H9 (cell line): ENCODE data around the gene PHF20. TPM values are rescaled to one million over a fixed set of nuclear protein-coding genes. Genes with fewer than 3 reads are reported as not detected.

Experiments
- DNase-seq: peaks from one replicate; pipeline ENCODE4 v3.0.0-alpha.2; 2017
- H2AFZ ChIP-seq: one replicate; pipeline ENCODE4 v1.6.1; 2013; ENCODE audit warnings: mild to moderate bottlenecking, low read length, control low read depth, moderate library complexity
- H2AK5ac ChIP-seq: 2 replicates; pipeline ENCODE4 v1.6.1; 2013; ENCODE audit warnings: low read length, control low read depth, mixed read lengths; ENCODE audit not compliant: insufficient read length
- H2BK120ac ChIP-seq: one replicate; pipeline ENCODE4 v1.6.1; 2013; ENCODE audit warnings: low read depth, mild to moderate bottlenecking, low read length, control low read depth, inconsistent platforms; ENCODE audit not compliant: poor library complexity, severe bottlenecking
- H2BK12ac ChIP-seq: 2 replicates; pipeline ENCODE4 v1.6.1; 2013; ENCODE audit warnings: low read length, control low read depth, mixed read lengths, low read depth; ENCODE audit not compliant: insufficient read length
- H2BK15ac ChIP-seq: 2 replicates; pipeline ENCODE4 v1.6.1; 2013; ENCODE audit warnings: low read depth, low read length, control low read depth
- H2BK20ac ChIP-seq: one replicate; pipeline ENCODE4 v1.6.1; 2013; ENCODE audit warnings: low read depth, mild to moderate bottlenecking, low read length, control low read depth, inconsistent platforms; ENCODE audit not compliant: poor library complexity, severe bottlenecking
- H2BK5ac ChIP-seq: 2 replicates; pipeline ENCODE4 v1.6.1; 2013; ENCODE audit warnings: low read length, control low read depth, mixed read lengths; ENCODE audit not compliant: insufficient read length
- H3K14ac ChIP-seq: 2 replicates; pipeline ENCODE4 v1.6.1; 2013; ENCODE audit warnings: low read length, control low read depth; ENCODE audit not compliant: insufficient read depth
- H3K18ac ChIP-seq: 2 replicates; pipeline ENCODE4 v1.6.1; 2013; ENCODE audit warnings: low read depth, mild to moderate bottlenecking, mixed read lengths, low read length, control low read depth; ENCODE audit not compliant: insufficient read length
- H3K23ac ChIP-seq: 2 replicates; pipeline ENCODE4 v1.6.1; 2013; ENCODE audit warnings: low read length, control low read depth, mixed read lengths, low read depth; ENCODE audit not compliant: insufficient read length
- H3K23me2 ChIP-seq: 2 replicates; pipeline ENCODE4 v1.6.1; 2013; ENCODE audit warnings: low read depth, mild to moderate bottlenecking, mixed read lengths, low read length, control low read depth; ENCODE audit not compliant: insufficient read length, poor library complexity, severe bottlenecking
- H3K27ac ChIP-seq: 2 replicates; pipeline ENCODE4 v1.5.1; 2013; ENCODE audit warnings: low read length, control low read depth, mixed read lengths, low read depth; ENCODE audit not compliant: insufficient read length
- H3K27me3 ChIP-seq: 2 replicates; pipeline ENCODE4 v1.6.1; 2013; ENCODE audit warnings: low read length, control low read depth, inconsistent platforms; ENCODE audit not compliant: insufficient read depth
- H3K4ac ChIP-seq: 2 replicates; pipeline ENCODE4 v1.6.1; 2013; ENCODE audit warnings: low read depth, mild to moderate bottlenecking, control low read depth, inconsistent platforms, low read length, moderate library complexity
- H3K4me1 ChIP-seq: 2 replicates; pipeline ENCODE4 v1.6.1; 2013; ENCODE audit warnings: low read length, control low read depth, inconsistent platforms; ENCODE audit not compliant: insufficient read depth
- H3K4me2 ChIP-seq: 2 replicates; pipeline ENCODE4 v1.6.1; 2013; ENCODE audit warnings: low read length, control low read depth, mixed read lengths; ENCODE audit not compliant: insufficient read length, insufficient read depth
- H3K56ac ChIP-seq: 2 replicates; pipeline ENCODE4 v1.6.1; 2013; ENCODE audit warnings: low read depth, mild to moderate bottlenecking, mixed read lengths, low read length, control low read depth; ENCODE audit not compliant: insufficient read length
- H3K79me1 ChIP-seq: 2 replicates; pipeline ENCODE4 v1.6.1; 2013; ENCODE audit warnings: low read depth, mild to moderate bottlenecking, moderate library complexity, low read length, control low read depth, inconsistent platforms; ENCODE audit not compliant: insufficient read depth, poor library complexity, severe bottlenecking
- H3K79me2 ChIP-seq: 2 replicates; pipeline ENCODE4 v1.6.1; 2013; ENCODE audit warnings: low read length, control low read depth, inconsistent platforms; ENCODE audit not compliant: insufficient read depth
- H3K9ac ChIP-seq: 2 replicates; pipeline ENCODE4 v1.6.1; 2013; ENCODE audit warnings: low read length, control low read depth, mixed read lengths; ENCODE audit not compliant: insufficient read length; ENCODE audit errors: extremely low read depth
- H3K9me3 ChIP-seq: one replicate; pipeline ENCODE4 v1.6.1; 2013; ENCODE audit warnings: low read depth, low read length, inconsistent platforms; ENCODE audit not compliant: control insufficient read depth
- H3T11ph ChIP-seq: one replicate; pipeline ENCODE4 v1.6.1; 2013; ENCODE audit warnings: mild to moderate bottlenecking, low read length, control low read depth, inconsistent platforms
- H4K20me1 ChIP-seq: one replicate; pipeline ENCODE4 v1.6.1; 2013; ENCODE audit not compliant: control insufficient read depth, insufficient read length, insufficient read depth
- H4K5ac ChIP-seq: 2 replicates; pipeline ENCODE4 v1.6.1; 2013; ENCODE audit warnings: low read depth, mild to moderate bottlenecking, mixed read lengths, low read length, control low read depth; ENCODE audit not compliant: insufficient read length
- H4K8ac ChIP-seq: replicated peaks from 2 replicates; pipeline ENCODE4 v1.6.1; 2013; ENCODE audit warnings: low read length, control low read depth, mixed read lengths, low read depth; ENCODE audit not compliant: insufficient read length
- H4K91ac ChIP-seq: 2 replicates; pipeline ENCODE4 v1.6.1; 2013; ENCODE audit warnings: low read depth, mild to moderate bottlenecking, moderate library complexity, mixed read lengths, low read length, control low read depth; ENCODE audit not compliant: insufficient read length
- H3K27ac Mint-ChIP-seq, 3 experiments: 2 replicates in 2 of 3; 3 replicates in 1 of 3; pipeline ENCODE4 v1.8.0; 2020 to 2021; ENCODE audit warnings: mixed read lengths in 3 of 3, mild to moderate bottlenecking in 1 of 3, moderate library complexity in 1 of 3
- H3K27me3 Mint-ChIP-seq: 2 replicates; pipeline ENCODE4 v1.8.0; 2021; ENCODE audit warnings: low read depth, mild to moderate bottlenecking, moderate library complexity, mixed read lengths
- H3K36me3 Mint-ChIP-seq, 3 experiments: 2 replicates in 2 of 3; 3 replicates in 1 of 3; pipeline ENCODE4 v1.8.0; 2020 to 2021; ENCODE audit warnings: low read depth in 3 of 3, mixed read lengths in 3 of 3; ENCODE audit not compliant: insufficient read depth in 1 of 3
- H3K4me1 Mint-ChIP-seq, 2 experiments: 2 replicates each; pipeline ENCODE4 v1.8.0; 2020; ENCODE audit warnings: mixed read lengths in 2 of 2
- H3K4me3 Mint-ChIP-seq, 2 experiments: 2 replicates in 1 of 2; 3 replicates in 1 of 2; pipeline ENCODE4 v1.8.0; 2020 to 2021; ENCODE audit warnings: mild to moderate bottlenecking in 2 of 2, mixed read lengths in 2 of 2, moderate library complexity in 1 of 2
- H3K9me3 Mint-ChIP-seq, 2 experiments: 2 replicates in 1 of 2; 3 replicates in 1 of 2; pipeline ENCODE4 v1.8.0; 2020; ENCODE audit warnings: mild to moderate bottlenecking in 2 of 2, mixed read lengths in 2 of 2, moderate library complexity in 1 of 2
- WGBS: extraction: QIAGEN DNeasy Blood & Tissue Kit; methylation state at CpG from one replicate; pipeline ENCODE4 v1.1.7; 2013; ENCODE audit warnings: missing lambda C conversion rate, low lambda C conversion rate, mixed read lengths; ENCODE audit not compliant: insufficient read length; ENCODE audit errors: extremely low coverage; 5-methylcytosine and 5-hydroxymethylcytosine counted together
- total RNA-seq: library from RNA; stranded (reverse); gene quantifications from 2 replicates; pipeline ENCODE4 v1.2.1, GENCODE V29; 2021
- TF ChIP-seq, protein P1 (sequence below): fragments of 200-600 bp; sonication (generic); conservative IDR thresholded peaks from 3 replicates; pipeline ENCODE4 v1.8.0; 2021; ENCODE audit warnings: antibody characterized with exemption, mild to moderate bottlenecking

The PHF20 gene
- total RNA-seq, 1 experiment from 2014 or later: 50.3 TPM

DNA sequence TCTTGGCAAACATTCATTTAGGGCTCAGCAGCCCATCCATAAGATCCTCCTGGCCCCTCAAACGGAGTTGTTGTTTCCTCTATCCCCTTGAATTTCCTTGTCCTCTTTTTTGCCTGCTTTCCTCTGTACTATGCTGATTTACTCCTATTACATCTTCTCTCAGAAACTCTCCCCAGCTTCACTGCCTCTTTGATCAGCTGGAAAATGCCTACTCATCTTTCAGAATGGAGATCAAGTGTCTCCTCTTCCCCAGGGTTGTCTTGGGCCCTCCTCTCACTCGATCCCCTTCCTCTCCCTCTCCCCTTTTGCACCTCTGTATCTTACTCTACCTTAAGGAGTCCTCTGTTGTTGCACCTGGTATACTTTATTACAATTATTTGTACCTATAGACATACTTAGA is 60.2 kb downstream of the PHF20 start:
- Histone ChIP-seq H2BK12ac (no peak overlapping the region), H3K27ac (no peak overlapping the region), H4K91ac (no peak overlapping the region), H3K9ac (no peak overlapping the region), H2BK120ac (no peak overlapping the region), H4K8ac (no peak overlapping the region), H3K56ac (no peak overlapping the region), H3K9me3 (no peaks in the 10 kb centered on the region), H2AK5ac (no peak overlapping the region), H2BK20ac (no peak overlapping the region), H3K79me2 (peaks cover 5% of the 10 kb centered on the region; the same call in 1 of the 2 replicates), H4K20me1 (no peaks in the 10 kb centered on the region), H3K79me1 (peaks cover 3% of the 10 kb centered on the region), H3K4me1 (no peaks in the 10 kb centered on the region), H3K4me2 (no peak overlapping the region), H2AFZ (no peak overlapping the region), H3K18ac (no peak overlapping the region), H3T11ph (no peak overlapping the region), H3K27me3 (no peaks in the 10 kb centered on the region), H3K23ac (no peak overlapping the region), H2BK5ac (no peak overlapping the region), H3K23me2 (no peaks in the 10 kb centered on the region), H3K4ac (no peak overlapping the region), H2BK15ac (no peak overlapping the region), H4K5ac (no peak overlapping the region), H3K14ac (no peak overlapping the region)
- WGBS: no CpG with 5 or more reads among the region's 2 CpGs
- TF ChIP-seq, protein P1, sequence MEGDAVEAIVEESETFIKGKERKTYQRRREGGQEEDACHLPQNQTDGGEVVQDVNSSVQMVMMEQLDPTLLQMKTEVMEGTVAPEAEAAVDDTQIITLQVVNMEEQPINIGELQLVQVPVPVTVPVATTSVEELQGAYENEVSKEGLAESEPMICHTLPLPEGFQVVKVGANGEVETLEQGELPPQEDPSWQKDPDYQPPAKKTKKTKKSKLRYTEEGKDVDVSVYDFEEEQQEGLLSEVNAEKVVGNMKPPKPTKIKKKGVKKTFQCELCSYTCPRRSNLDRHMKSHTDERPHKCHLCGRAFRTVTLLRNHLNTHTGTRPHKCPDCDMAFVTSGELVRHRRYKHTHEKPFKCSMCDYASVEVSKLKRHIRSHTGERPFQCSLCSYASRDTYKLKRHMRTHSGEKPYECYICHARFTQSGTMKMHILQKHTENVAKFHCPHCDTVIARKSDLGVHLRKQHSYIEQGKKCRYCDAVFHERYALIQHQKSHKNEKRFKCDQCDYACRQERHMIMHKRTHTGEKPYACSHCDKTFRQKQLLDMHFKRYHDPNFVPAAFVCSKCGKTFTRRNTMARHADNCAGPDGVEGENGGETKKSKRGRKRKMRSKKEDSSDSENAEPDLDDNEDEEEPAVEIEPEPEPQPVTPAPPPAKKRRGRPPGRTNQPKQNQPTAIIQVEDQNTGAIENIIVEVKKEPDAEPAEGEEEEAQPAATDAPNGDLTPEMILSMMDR: no peak
- Mint-ChIP-seq H3K36me3 (peaks cover 11 to 19% (median 16%) of the 10 kb centered on the region in 3 experiments), H3K4me1 (no peaks in the 10 kb centered on the region), H3K27ac (peak overlapping the region in 2 of 3 experiments; percentile 15 to 42; a peak in 3 of 7 replicates), H3K27me3 (no peaks in the 10 kb centered on the region), H3K9me3 (no peaks in the 10 kb centered on the region), H3K4me3 (no peak overlapping the region)
- DNase-seq: no peak
